GM19025 (cell line): ENCODE results near the gene PHLDA3.
"Not testable (repeated sequence)": the region's sequence is repeated elsewhere in the genome, so short reads cannot be mapped to it uniquely, and the experiment has no call there.

Experiments
- ATAC-seq: cut with Tn5 transposase; IDR thresholded peaks from one replicate; pipeline ENCODE4 v1.9.1; 2021; ENCODE audit warnings: mild to moderate bottlenecking, low read depth, moderate library complexity; ENCODE audit not compliant: unreplicated experiment

Gene PHLDA3

GRCh38 chr1:201488830-201489589 is 20.0 kb upstream of the PHLDA3 start:
- ATAC-seq, result no peak

- no peak for ATAC-seq
Measured at GRCh38 chr1:201487742-201488141, 18.8 kb upstream of the PHLDA3 start.

- no peak for ATAC-seq
Measured at GRCh38 chr1:201486187-201486586, 17.2 kb upstream of the PHLDA3 start.

DNA sequence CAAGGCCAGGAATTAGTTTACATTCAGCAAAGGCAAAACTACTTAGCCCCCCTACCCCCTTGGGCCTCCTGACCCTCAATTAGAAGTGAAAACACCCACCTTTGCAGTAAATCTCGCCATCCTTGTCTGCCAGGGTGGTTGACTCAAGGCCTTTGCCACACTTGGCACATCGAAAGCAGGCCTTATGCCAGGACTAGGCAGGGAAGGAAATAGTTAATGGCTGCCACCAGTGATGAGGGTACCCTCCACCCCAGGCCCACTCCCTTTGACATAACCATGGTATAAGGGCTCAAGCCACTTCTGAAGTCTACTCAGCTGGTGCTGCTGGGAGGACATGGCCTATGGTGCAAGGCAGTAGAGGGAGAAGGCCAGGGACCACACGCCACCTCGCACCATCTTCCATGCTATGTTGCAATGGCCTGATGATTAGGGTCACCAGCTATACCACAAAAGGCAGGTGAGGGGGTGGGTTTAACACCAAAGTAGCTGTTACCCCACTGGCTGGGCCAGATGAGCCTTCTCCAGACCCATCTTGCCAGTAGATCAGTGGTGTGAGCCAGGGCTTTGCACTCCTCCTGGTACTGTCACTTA is 16.3 kb upstream of the PHLDA3 start:
- no peak for ATAC-seq

DNA sequence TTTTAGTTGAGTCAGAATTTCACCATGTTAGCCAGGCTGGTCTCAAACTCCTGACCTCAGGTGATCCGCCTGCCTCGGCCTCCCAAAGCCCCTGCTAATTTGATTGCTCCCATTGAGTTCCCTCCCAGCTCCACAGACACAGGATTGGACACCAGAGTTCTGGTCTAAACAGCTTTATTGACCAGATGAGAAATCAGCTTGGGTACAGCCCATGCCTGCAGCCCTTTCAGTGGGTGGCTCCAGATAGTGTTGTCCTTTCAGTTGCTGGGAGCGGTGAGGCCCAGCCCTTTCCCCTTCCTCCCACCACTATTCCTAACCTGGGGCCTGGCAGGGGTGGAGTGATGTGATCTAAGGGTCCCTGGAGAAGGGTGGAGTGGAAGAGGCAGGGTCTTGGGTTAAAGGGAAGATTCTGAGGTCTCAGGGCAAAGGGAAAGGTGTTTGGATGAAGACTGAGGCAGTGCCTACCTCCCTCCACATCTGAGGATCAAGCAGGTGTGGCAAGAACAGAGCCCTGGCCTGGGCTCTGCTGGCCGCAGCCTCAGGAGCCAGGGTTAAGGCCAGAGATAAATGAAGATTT is 14.5 kb upstream of the PHLDA3 start:
- no peak for ATAC-seq

DNA sequence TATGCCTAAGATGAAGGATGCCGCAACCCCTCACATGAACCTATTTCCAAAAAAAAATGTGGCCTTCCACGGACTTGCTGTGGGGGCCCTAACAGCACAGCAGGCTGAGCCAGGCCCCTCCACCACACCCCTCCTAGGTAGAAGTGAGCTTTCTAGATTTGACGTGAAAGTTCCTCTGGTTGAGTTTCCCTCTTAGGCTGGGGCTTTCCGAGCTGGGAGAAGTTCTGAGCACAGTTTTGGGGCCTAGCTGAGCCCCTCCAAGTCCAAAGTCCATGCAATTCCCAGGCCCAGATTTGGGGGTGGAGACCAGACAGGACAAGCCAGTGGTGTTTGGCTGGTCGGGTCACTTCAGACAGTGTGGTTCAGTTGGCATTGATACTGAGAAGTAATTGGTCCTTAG is 13.8 kb upstream of the PHLDA3 start:
- ATAC-seq, result no peak

GRCh38 chr1:201481761-201482493 is 12.9 kb upstream of the PHLDA3 start:
- peak; percentile 78 for ATAC-seq

GRCh38 chr1:201481004-201481380 is 12.0 kb upstream of the PHLDA3 start:
- no peak for ATAC-seq

GRCh38 chr1:201480231-201481003 is 11.4 kb upstream of the PHLDA3 start:
- peak; percentile 47 for ATAC-seq

DNA sequence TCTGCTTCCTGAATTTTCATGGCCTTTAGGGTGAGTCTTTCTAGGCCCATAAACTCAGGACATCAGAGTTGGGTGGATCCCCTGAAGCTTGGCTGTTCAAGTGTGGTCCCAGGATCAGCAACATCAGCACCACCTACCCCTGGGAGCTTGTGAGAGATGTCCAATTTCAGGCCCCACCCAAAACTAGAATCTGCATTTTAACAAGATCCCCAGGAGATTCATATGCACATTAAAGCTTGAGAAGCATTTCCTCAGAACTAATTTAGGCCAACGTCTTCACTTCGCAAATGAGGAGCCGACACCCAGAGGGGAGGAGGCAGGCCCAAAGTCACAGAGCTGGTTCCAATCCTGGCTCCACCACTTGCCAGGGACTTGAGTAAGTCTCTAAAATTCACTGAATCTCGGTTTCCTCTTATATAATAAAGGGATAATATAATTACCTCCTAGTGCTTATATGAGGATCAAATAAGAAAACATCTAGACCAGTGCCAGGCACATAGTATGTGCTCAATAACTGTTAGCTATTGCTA is 10.3 kb upstream of the PHLDA3 start:
- no peak for ATAC-seq

GRCh38 chr1:201478666-201479065 is 9.7 kb upstream of the PHLDA3 start:
- ATAC-seq, result not testable (repeated sequence)

DNA sequence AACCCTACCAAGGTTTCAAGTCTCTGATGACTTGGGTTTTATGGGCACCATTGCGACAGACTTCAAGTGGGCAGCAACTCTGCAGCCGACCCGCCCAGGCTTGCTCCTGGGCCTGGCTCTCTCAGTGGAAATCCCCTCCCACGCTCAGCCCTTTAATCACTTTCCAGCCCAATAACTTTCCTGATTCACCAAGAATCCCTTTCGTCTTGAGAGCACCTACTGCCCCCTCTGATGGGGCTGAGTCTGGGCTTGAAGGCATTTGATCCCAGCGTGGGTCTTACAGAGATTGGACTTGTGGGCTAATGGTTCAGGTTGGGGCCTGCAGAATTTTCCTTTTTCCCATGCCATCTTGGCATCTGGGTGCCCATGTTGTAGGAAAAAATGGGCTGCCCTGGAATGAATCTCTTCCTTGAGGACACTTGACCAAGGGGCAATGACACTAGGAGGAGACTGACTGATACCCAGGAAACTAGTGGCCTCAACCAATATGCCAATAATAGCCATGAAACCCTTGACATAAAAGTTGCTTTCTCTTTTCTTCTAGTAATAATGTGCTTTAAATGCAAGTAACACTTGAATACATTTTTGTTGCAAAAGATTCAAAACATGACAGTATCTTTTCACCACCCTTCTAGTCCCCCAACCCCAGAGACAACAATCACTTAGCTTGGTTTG is 7.8 kb upstream of the PHLDA3 start:
- ATAC-seq, result no peak

DNA sequence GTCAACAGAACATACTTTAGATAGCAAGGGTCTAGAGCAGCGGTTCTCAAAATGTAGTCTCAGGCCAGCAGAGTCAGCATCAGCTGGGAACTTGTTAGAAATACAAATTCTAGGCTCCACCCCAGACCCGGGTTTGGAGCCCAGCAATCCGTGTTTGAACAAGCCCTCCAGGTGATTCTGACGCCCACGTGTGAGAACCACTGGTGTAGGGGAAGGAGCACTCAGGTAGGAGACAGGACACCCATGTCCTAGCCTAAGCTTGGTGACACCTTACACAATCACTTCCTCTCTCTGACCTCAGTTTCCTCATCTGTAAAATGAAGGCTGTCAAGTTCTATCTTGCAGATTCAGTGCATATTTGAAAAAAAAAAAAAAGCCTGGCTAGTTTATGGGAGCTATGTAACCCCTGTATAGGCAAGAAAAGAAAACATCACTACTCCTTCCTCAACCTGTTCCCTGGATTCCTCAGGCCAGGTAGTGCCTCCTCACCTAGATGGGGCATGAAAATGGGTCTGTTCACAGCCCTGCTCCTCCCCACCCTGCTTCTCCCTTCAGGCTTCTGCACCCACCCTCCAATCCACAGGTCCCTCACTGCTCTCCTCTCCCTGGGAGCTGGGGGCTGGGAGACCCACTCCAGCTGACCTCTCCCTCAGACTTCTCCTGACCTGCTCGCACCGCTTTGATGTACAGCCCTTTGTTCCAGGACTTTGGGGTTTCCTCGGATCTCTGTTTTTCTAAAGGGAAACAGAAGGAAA is 7.1 kb upstream of the PHLDA3 start:
- no peak for ATAC-seq

DNA sequence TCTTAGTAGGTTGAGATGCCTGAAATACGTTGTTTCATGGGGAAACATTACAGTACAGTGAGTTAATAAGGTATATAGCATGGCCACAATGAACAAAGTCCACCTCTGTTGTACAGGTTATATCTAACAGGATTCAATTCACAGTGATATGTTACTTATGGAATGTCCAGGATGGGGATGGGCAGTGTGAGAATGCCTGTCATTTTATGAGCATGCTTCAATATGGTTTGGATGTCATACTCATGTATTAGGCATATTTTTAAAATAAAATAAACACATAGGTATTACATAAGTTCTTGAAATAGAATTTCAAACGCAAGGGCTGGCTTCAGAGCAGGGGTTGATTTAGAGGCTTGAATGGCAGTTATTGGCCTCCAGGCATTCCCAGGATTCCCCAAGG is 6.1 kb upstream of the PHLDA3 start:
- no peak for ATAC-seq

DNA sequence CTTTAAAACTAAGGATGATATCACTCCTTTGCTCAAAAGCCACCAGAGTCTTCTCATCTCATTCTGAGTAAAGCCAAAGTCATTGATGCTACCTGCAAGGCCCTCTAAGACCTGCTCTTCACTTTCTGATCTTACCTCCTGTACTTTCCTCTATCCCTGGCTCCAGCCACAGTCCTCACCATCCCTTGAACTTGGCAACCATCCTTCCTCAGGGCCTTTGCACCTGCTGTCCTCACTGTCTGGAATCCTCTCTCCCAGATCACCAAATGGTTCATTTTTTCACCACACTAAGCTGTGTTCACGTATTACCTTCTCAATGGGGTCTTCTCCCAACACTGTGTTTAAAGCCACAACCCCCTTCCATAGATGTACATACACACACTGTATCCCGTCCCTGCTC is 4.3 kb upstream of the PHLDA3 start:
- no peak for ATAC-seq

GRCh38 chr1:201472321-201472720 is 3.3 kb upstream of the PHLDA3 start:
- not testable (repeated sequence) for ATAC-seq

GRCh38 chr1:201471772-201472171 is 2.8 kb upstream of the PHLDA3 start:
- no peak for ATAC-seq

GRCh38 chr1:201470581-201470980 is 1.6 kb upstream of the PHLDA3 start:
- ATAC-seq, result no peak

DNA sequence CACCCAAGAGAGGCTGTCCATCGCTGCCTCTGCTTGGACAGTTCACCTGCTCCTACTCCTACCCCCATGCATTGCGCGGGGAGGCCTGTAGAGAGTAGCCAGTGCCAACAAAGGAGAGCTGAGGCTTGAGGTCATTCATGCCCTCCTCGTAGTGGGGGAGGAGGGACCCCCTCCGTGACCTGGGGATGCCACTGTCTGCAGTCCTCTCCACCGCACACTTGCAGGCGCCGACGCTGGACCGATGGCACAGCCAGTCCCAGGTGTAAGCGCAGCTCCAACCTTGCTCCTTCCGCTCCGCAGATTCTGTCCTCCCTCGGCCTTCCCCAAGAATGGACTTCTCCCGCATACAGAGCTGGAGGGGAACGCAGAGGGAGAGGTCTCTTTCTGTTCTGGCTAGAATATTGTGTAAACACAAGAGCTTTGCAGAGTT is 672 bp upstream of the PHLDA3 start:
- peak; percentile 3 for ATAC-seq
